HepG2 (cell line): ENCODE data around the gene SYNDIG1. TPM values are rescaled to one million over a fixed set of nuclear protein-coding genes. Genes with fewer than 3 reads are reported as not detected.

Experiments used
- ATAC-seq: fragments of 200-7000 bp; cut with Tn5 transposase; 3 replicates; pipeline ENCODE4 v1.9.1; 2020; ENCODE audit warnings: mild to moderate bottlenecking, moderate library complexity
- BruUV-seq: library from RNA; stranded (reverse); fragments of 400-500 nt; replicated peaks from 2 replicates; lab custom pipeline; 2021; lab: Mats Ljungman, UMichigan
- CTCF ChIA-PET: fragments of 300-600 bp; formaldehyde crosslinking; extraction: SDS; loops from one replicate; lab custom pipeline; 2021; ENCODE audit warnings: low total read pairs, inconsistent platforms, low intra/inter-chr PET ratio; lab: Yijun Ruan, JAX
- POLR2A ChIA-PET: fragments of 350-600 bp; sonication (Branson Sonifier 250); formaldehyde crosslinking; loops from one replicate; lab custom pipeline; 2020; ENCODE audit warnings: antibody characterized with exemption, inconsistent platforms; lab: Yijun Ruan, JAX
- DNase-seq: peaks from one replicate; pipeline ENCODE4 v3.0.0-alpha.2; 2015; ENCODE audit warnings: low spot score
- FAIRE-seq: peaks from 3 replicates; lab custom pipeline; 2011; peaks lifted over from hg19 to GRCh38; lab: Jason Lieb, UNC
- H2AFZ ChIP-seq: one replicate; pipeline ENCODE4 v1.6.1; 2011; ENCODE audit warnings: low read length, inconsistent platforms
- H3K27ac ChIP-seq: fragments of 300-600 bp; 3 replicates; pipeline ENCODE4 v1.8.0; 2011; ENCODE audit warnings: mixed run types, mild to moderate bottlenecking, mixed read lengths, low read length, inconsistent platforms; ENCODE audit not compliant: insufficient read depth; ENCODE audit errors: extremely low read length
- H3K27me3 ChIP-seq, 2 experiments: fragments of 200-600 bp in 1 of 2; 2 replicates in 1 of 2; 3 replicates in 1 of 2; pipeline versions ENCODE4 v1.6.0 to v1.8.0; 2011; ENCODE audit warnings: low read length in 2 of 2, mild to moderate bottlenecking in 2 of 2, moderate library complexity in 2 of 2, inconsistent platforms in 1 of 2; ENCODE audit not compliant: insufficient read depth in 2 of 2, control insufficient read depth in 1 of 2
- H3K36me3 ChIP-seq, 2 experiments: fragments of 200-600 bp in 1 of 2; replicated peaks in 1 of 2; 2 replicates in 1 of 2; 3 replicates in 1 of 2; pipeline versions ENCODE4 v1.5.1 to v1.8.0; 2011; ENCODE audit warnings: low read length in 2 of 2, inconsistent platforms in 1 of 2; ENCODE audit not compliant: insufficient read depth in 2 of 2, control insufficient read depth in 1 of 2
- H3K4me1 ChIP-seq: 2 replicates; pipeline ENCODE4 v1.5.1; 2012; ENCODE audit warnings: low read length, inconsistent platforms; ENCODE audit not compliant: insufficient read depth
- H3K4me2 ChIP-seq: 2 replicates; pipeline ENCODE4 v1.6.0; 2011; ENCODE audit warnings: low read depth, low read length, inconsistent platforms
- H3K4me3 ChIP-seq, 3 experiments: fragments of 200-600 bp in 1 of 3; sonication (generic), shearing (Covaris generic) in 1 of 3; replicated peaks in 1 of 3; 2 replicates each; pipeline ENCODE4 v1.5.1; 2011 to 2016; ENCODE audit warnings: low read length in 3 of 3, inconsistent platforms in 2 of 3, low read depth in 2 of 3, mild to moderate bottlenecking in 2 of 3, control low read depth in 1 of 3, mixed read lengths in 1 of 3; ENCODE audit not compliant: insufficient read depth in 1 of 3
- H3K79me2 ChIP-seq: one replicate; pipeline ENCODE4 v1.6.1; 2011; ENCODE audit warnings: low read length, inconsistent platforms; ENCODE audit not compliant: insufficient read depth
- H3K9ac ChIP-seq: 2 replicates; pipeline ENCODE4 v1.6.0; 2011; ENCODE audit warnings: mild to moderate bottlenecking, low read depth, low read length, inconsistent platforms; ENCODE audit not compliant: insufficient read depth
- H3K9me3 ChIP-seq: 2 replicates; pipeline ENCODE4 v1.5.1; 2012; ENCODE audit warnings: mild to moderate bottlenecking, low read length
- H4K20me1 ChIP-seq: 2 replicates; pipeline ENCODE4 v1.6.0; 2011; ENCODE audit warnings: inconsistent platforms, mild to moderate bottlenecking, low read length, moderate library complexity; ENCODE audit not compliant: insufficient read depth
- ATRX ChIP-seq: sonication (generic); formaldehyde crosslinking; IDR thresholded peaks from 2 replicates; pipeline ENCODE4 v1.4.0; 2020; ENCODE audit warnings: missing genetic modification reagents, borderline replicate concordance
- GLMP ChIP-seq: sonication (generic); formaldehyde crosslinking; IDR thresholded peaks from 2 replicates; pipeline ENCODE4 v1.9.0; 2021; ENCODE audit warnings: missing genetic modification reagents, mild to moderate bottlenecking, borderline replicate concordance
- KLF12 ChIP-seq: sonication (generic); formaldehyde crosslinking; IDR thresholded peaks from 2 replicates; pipeline ENCODE4 v1.4.0; 2020; ENCODE audit warnings: missing genetic modification reagents, borderline replicate concordance
- PHF20 ChIP-seq: sonication (generic); formaldehyde crosslinking; IDR thresholded peaks from 2 replicates; pipeline ENCODE4 v1.5.0; 2020; ENCODE audit warnings: mild to moderate bottlenecking, missing genetic modification reagents
- RBFOX2 ChIP-seq: fragments of 200-400 bp; formaldehyde crosslinking; IDR thresholded peaks from 2 replicates; pipeline ENCODE4 v1.6.1; 2017; ENCODE audit warnings: low read depth, mild to moderate bottlenecking, low read length
- ZBTB46 ChIP-seq: sonication (generic); formaldehyde crosslinking; IDR thresholded peaks from 2 replicates; pipeline ENCODE4 v1.4.0; 2020; ENCODE audit warnings: mild to moderate bottlenecking, missing genetic modification reagents, borderline replicate concordance
- ZNF468 ChIP-seq: sonication (generic); formaldehyde crosslinking; IDR thresholded peaks from 2 replicates; pipeline ENCODE4 v1.8.0; 2022; ENCODE audit warnings: mild to moderate bottlenecking, moderate library complexity, missing genetic modification reagents
- ZNF709 ChIP-seq: sonication (generic); formaldehyde crosslinking; IDR thresholded peaks from 2 replicates; pipeline ENCODE4 v1.5.0; 2020; ENCODE audit warnings: mild to moderate bottlenecking, missing genetic modification reagents
- WGBS: methylation state at CpG from one replicate; pipeline ENCODE4 v1.1.6; 2017; ENCODE audit warnings: low lambda C conversion rate; 5-methylcytosine and 5-hydroxymethylcytosine counted together
- in situ Hi-C: cut with HindIII; loops from 2 replicates; pipeline ENCODE4 v1.10.0; 2017; ENCODE audit warnings: low pct_unique_long_range_greater_than_20kb; ENCODE audit not compliant: extremely low pct_ligation_motif_present
- intact Hi-C: fragments of 100-400 bp; cut with micrococcal nuclease; formaldehyde crosslinking; loops from one replicate; pipeline ENCODE4 v1.10.0; 2022; ENCODE audit not compliant: unreplicated experiment
- polyA plus RNA-seq, 8 experiments: library from polyadenylated mRNA; depleted of rRNA in 3 of 8; stranded (reverse) in 7 of 8; unstranded in 1 of 8; fragments of >200 nt; fragmentation: Illumina TruSeq in 4 of 8; extraction: Trizol in 4 of 8; gene quantifications; 2 replicates each; pipeline versions ENCODE4 v1.2.1 to v1.2.3, GENCODE V29; 2011 to 2016; ENCODE audit warnings: low read depth in 4 of 8, missing spikeins in 1 of 8, mixed read lengths in 1 of 8; ENCODE audit not compliant: insufficient read depth in 1 of 8
- total RNA-seq, 5 experiments: library from RNA; depleted of rRNA; stranded (reverse); fragments of >200 nt; fragmentation: Illumina TruSeq; extraction: Trizol; gene quantifications; 2 replicates each; pipeline ENCODE4 v1.2.3, GENCODE V29; 2016; ENCODE audit warnings: low read depth in 1 of 5
- TF ChIP-seq, protein P1 (sequence below): sonication (generic); formaldehyde crosslinking; IDR thresholded peaks from 2 replicates; pipeline ENCODE4 v1.4.0; 2020; ENCODE audit warnings: mild to moderate bottlenecking, low read depth, missing genetic modification reagents

The SYNDIG1 gene
- total and polyA plus RNA-seq, 2 of the 13 experiments (the other 11 are each of a cell fraction or from before 2014, with no cell fraction given) = not detected

DNA sequence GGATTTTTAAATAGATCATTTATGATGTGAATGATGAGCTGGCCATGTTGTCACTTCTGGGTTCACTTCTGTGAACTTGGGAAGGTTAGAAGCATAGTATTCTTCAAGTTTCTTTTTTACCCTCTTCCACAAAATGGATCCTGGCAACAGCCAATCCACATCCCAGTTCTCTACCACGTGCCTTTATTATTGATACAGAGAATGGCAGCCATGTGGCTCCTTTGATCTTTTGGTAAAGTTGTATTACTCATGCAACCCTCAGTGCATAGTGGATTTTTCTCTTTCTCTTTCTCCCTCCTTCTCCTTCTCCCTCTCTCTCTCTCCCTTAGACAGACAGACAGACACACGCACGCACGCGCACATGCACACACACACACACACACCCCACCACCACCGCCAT lies 50.0 kb downstream of the SYNDIG1 start:
- Histone ChIP-seq H3K4me2 (no peak overlapping the region), H3K9me3 (no peaks in the 10 kb centered on the region), H3K36me3 (no peaks in the 10 kb centered on the region), H3K9ac (no peak overlapping the region), H3K27me3 (peaks cover 2 to 9% of the 10 kb centered on the region in 2 experiments; a peak in 1 of 5 replicates), H3K79me2 (no peaks in the 10 kb centered on the region), H3K4me3 (no peak overlapping the region), H3K27ac (no peak overlapping the region), H4K20me1 (no peaks in the 10 kb centered on the region), H3K4me1 (no peaks in the 10 kb centered on the region), H2AFZ (no peak overlapping the region)
- FAIRE-seq (no peak), ATAC-seq (no peak), DNase-seq (no peak)
- ChIA-PET CTCF (no interaction called here), POLR2A (no interaction called here)
- intact Hi-C loops = no loop called here
- no peak for TF ChIP-seq GLMP (CRISPR knock-in tag)
- TF ChIP-seq ZNF709 (CRISPR knock-in tag) = no peak
- no peak for TF ChIP-seq ZNF468 (CRISPR knock-in tag)
- TF ChIP-seq KLF12 (CRISPR knock-in tag) = no peak
- no peak for TF ChIP-seq ATRX (CRISPR knock-in tag)
- no peak for TF ChIP-seq ZBTB46 (CRISPR knock-in tag)
- TF ChIP-seq, protein P1, sequence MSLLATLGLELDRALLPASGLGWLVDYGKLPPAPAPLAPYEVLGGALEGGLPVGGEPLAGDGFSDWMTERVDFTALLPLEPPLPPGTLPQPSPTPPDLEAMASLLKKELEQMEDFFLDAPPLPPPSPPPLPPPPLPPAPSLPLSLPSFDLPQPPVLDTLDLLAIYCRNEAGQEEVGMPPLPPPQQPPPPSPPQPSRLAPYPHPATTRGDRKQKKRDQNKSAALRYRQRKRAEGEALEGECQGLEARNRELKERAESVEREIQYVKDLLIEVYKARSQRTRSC = no peak
- no peak for TF ChIP-seq RBFOX2
- TF ChIP-seq PHF20 (CRISPR knock-in tag) = no peak
- WGBS = 73% methylated on average over 6 of the region's 6 CpGs
- no TSS peak for BruUV-seq
- in situ Hi-C loops = no loop called here
